OCI-LY3 (cell line): ENCODE results near the gene GPR176.
A peak's percentile ranks its signal among the peaks of the same experiment; 100 is the strongest.

Source experiments
- H2AFZ ChIP-seq: fragments of 200-600, 300-600 bp; shearing (Covaris generic); 2 replicates; pipeline ENCODE4 v1.6.0; 2014; ENCODE audit warnings: antibody characterized with exemption, low read depth, low read length
- H3K27ac ChIP-seq: fragments of 200-600, 300-600 bp; sonication (generic); 2 replicates; pipeline ENCODE4 v1.5.1; 2014; ENCODE audit warnings: mild to moderate bottlenecking, low read length, moderate library complexity, mixed read lengths
- H3K27me3 ChIP-seq: fragments of 200-600, 300-600 bp; sonication (generic); 2 replicates; pipeline ENCODE4 v1.6.1; 2014; ENCODE audit warnings: low read depth, low read length, mixed read lengths
- H3K36me3 ChIP-seq: fragments of 200-600, 300-600 bp; sonication (generic); replicated peaks from 2 replicates; pipeline ENCODE3; 2014; ENCODE audit warnings: low read depth, low read length, mixed read lengths
- H3K4me1 ChIP-seq: fragments of 300-600, 200-600 bp; sonication (generic); 2 replicates; pipeline ENCODE4 v1.6.1; 2014; ENCODE audit warnings: low read length, mixed read lengths
- H3K4me2 ChIP-seq: fragments of 200-600, 300-600 bp; sonication (generic); 2 replicates; pipeline ENCODE4 v1.6.1; 2014; ENCODE audit warnings: low read length, mixed read lengths
- H3K4me3 ChIP-seq: fragments of 300-600, 200-600 bp; sonication (generic); 2 replicates; pipeline ENCODE4 v1.5.1; 2014; ENCODE audit warnings: antibody characterized with exemption, mild to moderate bottlenecking, low read length, moderate library complexity
- H3K79me2 ChIP-seq: fragments of 300-600, 200-600 bp; shearing (Covaris generic); 2 replicates; pipeline ENCODE4 v1.6.1; 2014; ENCODE audit warnings: mild to moderate bottlenecking, low read length, mixed read lengths
- H3K9ac ChIP-seq: fragments of 300-600, 200-600 bp; shearing (Covaris generic); 2 replicates; pipeline ENCODE4 v1.6.0; 2014; ENCODE audit warnings: mild to moderate bottlenecking, low read length, moderate library complexity
- H3K9me3 ChIP-seq: fragments of 200-600, 300-600 bp; shearing (Covaris generic); 2 replicates; pipeline ENCODE4 v1.6.1; 2014; ENCODE audit warnings: low read length, mixed read lengths; ENCODE audit not compliant: insufficient read depth
- H4K20me1 ChIP-seq: fragments of 200-600, 300-600 bp; sonication (generic); 2 replicates; pipeline ENCODE4 v1.6.1; 2016; ENCODE audit warnings: low read length, mixed read lengths; ENCODE audit not compliant: insufficient read depth
- CTCF ChIP-seq: fragments of 200-600, 300-600 bp; sonication (generic); IDR thresholded peaks from 2 replicates; pipeline ENCODE4 v1.5.1; 2014; ENCODE audit warnings: antibody characterized with exemption, low read length, low read depth
- EZH2phosphoT487 ChIP-seq: fragments of 200-600 bp; shearing (Covaris generic); IDR thresholded peaks from 2 replicates; pipeline ENCODE4 v1.6.1; 2018; ENCODE audit warnings: antibody characterized with exemption, mixed run types, low read depth

Gene GPR176

GRCh38 chr15:39799552-39800011 lies 120.5 kb downstream of the GPR176 start:
- Histone ChIP-seq H3K9ac (no peak overlapping the region), H3K36me3 (no peaks in the 10 kb centered on the region)

GRCh38 chr15:39798382-39798781 lies 121.7 kb downstream of the GPR176 start:
- no peak overlapping the region for H3K4me3 ChIP-seq
- H3K27ac ChIP-seq, result no peak overlapping the region
- H3K4me1 ChIP-seq, result peaks cover 24% of the 10 kb centered on the region
- H3K4me2 ChIP-seq, result no peak overlapping the region
- H3K9me3 ChIP-seq, result no peaks in the 10 kb centered on the region
- H3K79me2 ChIP-seq, result no peaks in the 10 kb centered on the region
- no peaks in the 10 kb centered on the region for H3K36me3 ChIP-seq
- TF ChIP-seq CTCF, result no peak
- TF ChIP-seq EZH2phosphoT487, result no peak
- no peak overlapping the region for H2AFZ ChIP-seq
- no peaks in the 10 kb centered on the region for H4K20me1 ChIP-seq
- H3K9ac ChIP-seq, result no peak overlapping the region
- H3K27me3 ChIP-seq, result no peaks in the 10 kb centered on the region

More at GRCh38 chr15:39799552-39800011, 120.5 kb downstream of the GPR176 start:
- peak overlapping the region; percentile 93 for H2AFZ ChIP-seq
- no peak overlapping the region for H3K27ac ChIP-seq
- H3K4me1 ChIP-seq, result peaks cover 35% of the 10 kb centered on the region
- H3K27me3 ChIP-seq, result no peaks in the 10 kb centered on the region
- H3K9me3 ChIP-seq, result no peaks in the 10 kb centered on the region
- no peaks in the 10 kb centered on the region for H3K79me2 ChIP-seq
- H3K4me3 ChIP-seq, result peak overlapping the region; percentile 15; the same call in 1 of the 2 replicates
- TF ChIP-seq EZH2phosphoT487 (no peak), CTCF (no peak)
- H4K20me1 ChIP-seq, result no peaks in the 10 kb centered on the region
- H3K4me2 ChIP-seq, result peak overlapping the region; percentile 53

GRCh38 chr15:39797407-39797806 lies 122.7 kb downstream of the GPR176 start:
- Histone ChIP-seq H3K36me3 (no peaks in the 10 kb centered on the region), H3K9ac (no peak overlapping the region), H3K79me2 (no peaks in the 10 kb centered on the region), H4K20me1 (no peaks in the 10 kb centered on the region), H3K4me1 (peaks cover 23% of the 10 kb centered on the region), H3K27me3 (no peaks in the 10 kb centered on the region), H3K27ac (no peak overlapping the region), H3K4me2 (no peak overlapping the region), H2AFZ (no peak overlapping the region), H3K4me3 (no peak overlapping the region), H3K9me3 (no peaks in the 10 kb centered on the region)
- TF ChIP-seq EZH2phosphoT487, result no peak

GRCh38 chr15:39796601-39797000 lies 123.5 kb downstream of the GPR176 start:
- no peaks in the 10 kb centered on the region for H3K79me2 ChIP-seq
- H3K9ac ChIP-seq, result no peak overlapping the region
- no peak for TF ChIP-seq CTCF
- no peak for TF ChIP-seq EZH2phosphoT487
- H4K20me1 ChIP-seq, result no peaks in the 10 kb centered on the region
- H3K4me2 ChIP-seq, result no peak overlapping the region
- H3K9me3 ChIP-seq, result no peaks in the 10 kb centered on the region
- H3K27ac ChIP-seq, result no peak overlapping the region
- no peak overlapping the region for H3K4me3 ChIP-seq
- peaks cover 18% of the 10 kb centered on the region for H3K4me1 ChIP-seq
- H2AFZ ChIP-seq, result no peak overlapping the region
- H3K36me3 ChIP-seq, result no peaks in the 10 kb centered on the region
- H3K27me3 ChIP-seq, result no peaks in the 10 kb centered on the region

GRCh38 chr15:39795486-39795885 lies 124.6 kb downstream of the GPR176 start:
- H3K79me2 ChIP-seq, result no peaks in the 10 kb centered on the region
- no peaks in the 10 kb centered on the region for H3K9me3 ChIP-seq
- H4K20me1 ChIP-seq, result no peaks in the 10 kb centered on the region
- peaks cover 18% of the 10 kb centered on the region for H3K4me1 ChIP-seq
- no peak overlapping the region for H3K9ac ChIP-seq
- no peak overlapping the region for H3K4me2 ChIP-seq
- H3K27ac ChIP-seq, result no peak overlapping the region
- no peak overlapping the region for H2AFZ ChIP-seq
- TF ChIP-seq CTCF (no peak), EZH2phosphoT487 (no peak)
- no peak overlapping the region for H3K4me3 ChIP-seq
- no peaks in the 10 kb centered on the region for H3K27me3 ChIP-seq
- no peaks in the 10 kb centered on the region for H3K36me3 ChIP-seq
